ENCODE measurements around the gene PRKCB.

- no peak for TF ChIP-seq POLR2A (IDR thresholded peaks at IDR 0.05; ENCODE audit: low read length)
- TF ChIP-seq GATA1 (IDR thresholded peaks at IDR 0.05; ENCODE audit: low read depth, low read length) = no peak
These were observed 315.7 kb downstream of the PRKCB start for GRCh38 chr16:24151482-24151939.
